Measurements from ENCODE around the gene ZNF581.

Gene ZNF581

GRCh38 chr19:55669418-55670279, 26.2 kb downstream of the ZNF581 start:
- in situ Hi-C loops (cut with MboI; ENCODE audit: low pct_unique_long_range_greater_than_20kb, low sequenced_read_pairs, unreplicated experiment) = no loop called here

GRCh38 chr19:55670280-55671053, 27.0 kb downstream of the ZNF581 start:
- no peak for DNase-seq (ENCODE audit: low spot score)
- no peak for TF ChIP-seq CTCF (IDR thresholded peaks at IDR 0.05; ENCODE audit: extremely low read depth, insufficient read depth, missing control alignments)
- in situ Hi-C loops (cut with MboI; ENCODE audit: low pct_unique_long_range_greater_than_20kb, low sequenced_read_pairs, unreplicated experiment) = no loop called here

More at GRCh38 chr19:55669418-55670279, 26.2 kb downstream of the ZNF581 start:
- no peak for DNase-seq (ENCODE audit: low spot score)
- TF ChIP-seq CTCF (IDR thresholded peaks at IDR 0.05; ENCODE audit: extremely low read depth, insufficient read depth, missing control alignments) = no peak

GRCh38 chr19:55671054-55671378, 27.6 kb downstream of the ZNF581 start:
- no peak for DNase-seq (ENCODE audit: low spot score)
- TF ChIP-seq CTCF (IDR thresholded peaks at IDR 0.05; ENCODE audit: extremely low read depth, insufficient read depth, missing control alignments) = no peak
- in situ Hi-C loops (cut with MboI; ENCODE audit: low pct_unique_long_range_greater_than_20kb, low sequenced_read_pairs, unreplicated experiment) = no loop called here

- DNase-seq (ENCODE audit: low spot score) = no peak
- TF ChIP-seq CTCF (IDR thresholded peaks at IDR 0.05; ENCODE audit: extremely low read depth, insufficient read depth, missing control alignments) = no peak
- in situ Hi-C loops (cut with MboI; ENCODE audit: low pct_unique_long_range_greater_than_20kb, low sequenced_read_pairs, unreplicated experiment) = no loop called here
Observed at GRCh38 chr19:55672418-55672817, 29.0 kb downstream of the ZNF581 start.

- DNase-seq (ENCODE audit: low spot score) = no peak
- TF ChIP-seq CTCF (IDR thresholded peaks at IDR 0.05; ENCODE audit: extremely low read depth, insufficient read depth, missing control alignments) = no peak
Observed at GRCh38 chr19:55673465-55673864, 30.0 kb downstream of the ZNF581 start.

GRCh38 chr19:55673889-55674288, 30.4 kb downstream of the ZNF581 start:
- TF ChIP-seq CTCF (IDR thresholded peaks at IDR 0.05; ENCODE audit: extremely low read depth, insufficient read depth, missing control alignments) = no peak
- in situ Hi-C loops (cut with MboI; ENCODE audit: low pct_unique_long_range_greater_than_20kb, low sequenced_read_pairs, unreplicated experiment) = no loop called here
- DNase-seq (ENCODE audit: low spot score) = no peak

More at GRCh38 chr19:55673465-55673864, 30.0 kb downstream of the ZNF581 start:
- in situ Hi-C loops (cut with MboI; ENCODE audit: low pct_unique_long_range_greater_than_20kb, low sequenced_read_pairs, unreplicated experiment) = no loop called here

Measured in GM13977 (cell line).